A673 (cell line): ENCODE results near the gene BANP.

Experiments
- EZH2 ChIP-seq: fragments of 200-600 bp; sonication (generic); IDR thresholded peaks from 2 replicates; pipeline ENCODE4 v1.6.1; 2017; ENCODE audit warnings: borderline replicate concordance, low read depth, mild to moderate bottlenecking, mixed read lengths, antibody characterized with exemption, low read length; ENCODE audit not compliant: poor library complexity, severe bottlenecking
- TF ChIP-seq, protein P1 (sequence below): fragments of 300-800, 200-600 bp; sonication (generic); conservative IDR thresholded peaks from 2 replicates; pipeline ENCODE4 v1.5.1; 2017; ENCODE audit warnings: low read depth, mild to moderate bottlenecking, antibody characterized with exemption, low read length, moderate library complexity, mixed read lengths

DNA sequence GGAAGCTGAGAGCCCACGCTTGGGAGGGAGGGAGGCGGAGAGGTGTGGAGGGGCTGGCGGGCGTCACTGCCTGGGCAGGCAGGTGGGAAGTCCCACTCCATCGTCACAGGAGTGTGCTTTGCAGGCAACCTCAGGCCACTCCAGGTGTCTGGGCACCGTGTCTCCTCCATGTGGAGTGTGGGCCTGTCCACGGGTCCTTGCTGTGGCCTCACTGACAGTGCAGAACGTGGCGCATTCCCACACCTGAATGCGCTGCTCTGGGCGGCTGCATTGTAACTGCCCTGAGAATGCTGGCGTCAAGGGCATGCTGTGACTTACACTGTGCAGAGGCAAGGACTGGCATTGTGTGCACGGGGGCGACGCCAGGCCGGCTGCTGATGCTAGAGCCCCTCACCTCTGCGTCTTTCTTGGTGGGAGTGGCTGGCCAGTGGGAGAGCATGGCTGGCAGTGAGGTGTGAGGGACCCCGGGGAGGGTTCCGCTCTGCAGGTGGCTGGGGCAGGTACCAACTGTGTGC lies 66.4 kb downstream of the BANP start:
- TF ChIP-seq, protein P1, sequence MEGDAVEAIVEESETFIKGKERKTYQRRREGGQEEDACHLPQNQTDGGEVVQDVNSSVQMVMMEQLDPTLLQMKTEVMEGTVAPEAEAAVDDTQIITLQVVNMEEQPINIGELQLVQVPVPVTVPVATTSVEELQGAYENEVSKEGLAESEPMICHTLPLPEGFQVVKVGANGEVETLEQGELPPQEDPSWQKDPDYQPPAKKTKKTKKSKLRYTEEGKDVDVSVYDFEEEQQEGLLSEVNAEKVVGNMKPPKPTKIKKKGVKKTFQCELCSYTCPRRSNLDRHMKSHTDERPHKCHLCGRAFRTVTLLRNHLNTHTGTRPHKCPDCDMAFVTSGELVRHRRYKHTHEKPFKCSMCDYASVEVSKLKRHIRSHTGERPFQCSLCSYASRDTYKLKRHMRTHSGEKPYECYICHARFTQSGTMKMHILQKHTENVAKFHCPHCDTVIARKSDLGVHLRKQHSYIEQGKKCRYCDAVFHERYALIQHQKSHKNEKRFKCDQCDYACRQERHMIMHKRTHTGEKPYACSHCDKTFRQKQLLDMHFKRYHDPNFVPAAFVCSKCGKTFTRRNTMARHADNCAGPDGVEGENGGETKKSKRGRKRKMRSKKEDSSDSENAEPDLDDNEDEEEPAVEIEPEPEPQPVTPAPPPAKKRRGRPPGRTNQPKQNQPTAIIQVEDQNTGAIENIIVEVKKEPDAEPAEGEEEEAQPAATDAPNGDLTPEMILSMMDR = no peak
- TF ChIP-seq EZH2 = no peak
